GM12874 (cell line): Measurements from ENCODE around the gene LTBP1.

Experiments
- CTCF ChIP-seq: IDR thresholded peaks from 2 replicates; pipeline ENCODE4 v1.5.1; 2011; ENCODE audit warnings: low read depth, mild to moderate bottlenecking, control low read depth, low read length, moderate library complexity; ENCODE audit not compliant: insufficient read depth

LTBP1 gene

GRCh38 chr2:33307659-33308270, 361.0 kb downstream of the LTBP1 start:
- no peak for TF ChIP-seq CTCF

GRCh38 chr2:33312355-33312754, 365.6 kb downstream of the LTBP1 start:
- TF ChIP-seq CTCF, result no peak

- no peak for TF ChIP-seq CTCF
These were observed 366.3 kb downstream of the LTBP1 start for GRCh38 chr2:33313039-33313438.

- TF ChIP-seq CTCF, result no peak
These were observed 367.8 kb downstream of the LTBP1 start for GRCh38 chr2:33314541-33314940.

GRCh38 chr2:33316328-33316727, 369.6 kb downstream of the LTBP1 start:
- TF ChIP-seq CTCF, result no peak

GRCh38 chr2:33317369-33318007, 370.7 kb downstream of the LTBP1 start:
- no peak for TF ChIP-seq CTCF

- no peak for TF ChIP-seq CTCF
These were observed 371.7 kb downstream of the LTBP1 start for GRCh38 chr2:33318456-33318855.
